Lung (tissue), 12 donors: ENCODE measurements around the gene GTPBP3. TPM values are rescaled to one million over a fixed set of nuclear protein-coding genes. Genes with fewer than 3 reads are reported as not detected.
A peak's percentile ranks its signal among the peaks of the same experiment; 100 is the strongest.

Experiments used
- ATAC-seq: fragments of 200-7000 bp; cut with Tn5 transposase; one replicate; pipeline ENCODE4 v1.9.1; 2020; ENCODE audit warnings: moderate number of reproducible peaks; ENCODE audit not compliant: insufficient read depth, low FRiP score
- DNase-seq, 3 donors: peaks; one replicate each; pipeline ENCODE4 v3.0.0-alpha.2; 2013 to 2017
- H3K27ac ChIP-seq, 2 donors: one replicate each; pipeline ENCODE4 v1.5.1; 2013; ENCODE audit warnings: mild to moderate bottlenecking in 2 of 2, moderate library complexity in 2 of 2, control low read depth in 1 of 2, inconsistent platforms in 1 of 2, low read depth in 1 of 2, low read length in 1 of 2
- H3K27me3 ChIP-seq, 3 donors: one replicate each; pipeline ENCODE4 v1.5.1; 2013; ENCODE audit warnings: low read length in 2 of 3; ENCODE audit not compliant: control insufficient read depth in 3 of 3, insufficient read depth in 3 of 3
- H3K36me3 ChIP-seq, 4 donors: one replicate each; pipeline ENCODE4 v1.5.1; 2013; ENCODE audit warnings: low read length in 4 of 4, mild to moderate bottlenecking in 1 of 4, moderate library complexity in 1 of 4; ENCODE audit not compliant: control insufficient read depth in 4 of 4, insufficient read depth in 4 of 4
- H3K4me1 ChIP-seq, 5 donors: one replicate each; pipeline ENCODE4 v1.5.1; 2013; ENCODE audit warnings: low read length in 5 of 5, mild to moderate bottlenecking in 2 of 5, moderate library complexity in 1 of 5; ENCODE audit not compliant: control insufficient read depth in 5 of 5, insufficient read depth in 5 of 5
- H3K4me3 ChIP-seq: one replicate; pipeline ENCODE4 v1.5.1; 2013; ENCODE audit warnings: mild to moderate bottlenecking, control low read depth, moderate library complexity
- H3K9ac ChIP-seq, 2 donors: one replicate each; pipeline ENCODE4 v1.5.1; 2013; ENCODE audit warnings: low read length in 2 of 2, control low read depth in 1 of 2; ENCODE audit not compliant: insufficient read depth in 1 of 2
- H3K9me3 ChIP-seq, 4 donors: one replicate each; pipeline ENCODE4 v1.5.1; 2013; ENCODE audit warnings: low read length in 3 of 4, mild to moderate bottlenecking in 1 of 4, moderate library complexity in 1 of 4; ENCODE audit not compliant: control insufficient read depth in 4 of 4, insufficient read depth in 3 of 4
- WGBS, 2 donors: extraction: QIAGEN DNeasy Blood & Tissue Kit; methylation state at CpG; one replicate each; pipeline ENCODE4 v1.1.7; 2013; 5-methylcytosine and 5-hydroxymethylcytosine counted together
- polyA plus RNA-seq, 2 donors: library from polyadenylated mRNA; stranded (reverse); fragments of 200-250 nt; gene quantifications; one replicate each; pipeline ENCODE4 v1.2.1, GENCODE V29; 2013
- total RNA-seq, 2 donors: library from RNA; depleted of rRNA in 1 of 2; stranded (reverse); fragments of >200 nt in 1 of 2; gene quantifications; one replicate each; pipeline ENCODE4 v1.2.1, GENCODE V29; 2014 to 2021
- TF ChIP-seq, protein P1 (sequence below): IDR thresholded peaks from 2 replicates; pipeline ENCODE4 v1.5.1; 2012; ENCODE audit warnings: mild to moderate bottlenecking; ENCODE audit errors: control extremely low read depth, extremely low read depth
- donor health status: control.
- donor health status: control.
- donor health status: Bipolar disorder and iron deficiency.
- donor health status: healthy.
- donor health status: DM: yes; HTN: yes; CAD: no.

GTPBP3 gene
- total and polyA plus RNA-seq, 4 donors, result 13.3 to 24.1 (median 18.2) TPM

GRCh38 chr19:17347877-17348276 is 10.5 kb downstream of the GTPBP3 start:
- Histone ChIP-seq H3K4me3 (no peak overlapping the region), H3K36me3 (no peaks in the 10 kb centered on the region), H3K4me1 (peaks cover 0 to 15% (median 6%) of the 10 kb centered on the region in 5 donors), H3K27me3 (peaks cover 0 to 4% (median 0%) of the 10 kb centered on the region in 3 donors), H3K9ac (no peak overlapping the region), H3K9me3 (no peaks in the 10 kb centered on the region), H3K27ac (peak overlapping the region; percentile 31 to 58)
- ATAC-seq (no peak), DNase-seq (no peak)
- TF ChIP-seq, protein P1, sequence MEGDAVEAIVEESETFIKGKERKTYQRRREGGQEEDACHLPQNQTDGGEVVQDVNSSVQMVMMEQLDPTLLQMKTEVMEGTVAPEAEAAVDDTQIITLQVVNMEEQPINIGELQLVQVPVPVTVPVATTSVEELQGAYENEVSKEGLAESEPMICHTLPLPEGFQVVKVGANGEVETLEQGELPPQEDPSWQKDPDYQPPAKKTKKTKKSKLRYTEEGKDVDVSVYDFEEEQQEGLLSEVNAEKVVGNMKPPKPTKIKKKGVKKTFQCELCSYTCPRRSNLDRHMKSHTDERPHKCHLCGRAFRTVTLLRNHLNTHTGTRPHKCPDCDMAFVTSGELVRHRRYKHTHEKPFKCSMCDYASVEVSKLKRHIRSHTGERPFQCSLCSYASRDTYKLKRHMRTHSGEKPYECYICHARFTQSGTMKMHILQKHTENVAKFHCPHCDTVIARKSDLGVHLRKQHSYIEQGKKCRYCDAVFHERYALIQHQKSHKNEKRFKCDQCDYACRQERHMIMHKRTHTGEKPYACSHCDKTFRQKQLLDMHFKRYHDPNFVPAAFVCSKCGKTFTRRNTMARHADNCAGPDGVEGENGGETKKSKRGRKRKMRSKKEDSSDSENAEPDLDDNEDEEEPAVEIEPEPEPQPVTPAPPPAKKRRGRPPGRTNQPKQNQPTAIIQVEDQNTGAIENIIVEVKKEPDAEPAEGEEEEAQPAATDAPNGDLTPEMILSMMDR, result no peak
- WGBS, 2 donors, result 61 to 69% methylated on average over 2 of the region's 2 CpGs

DNA sequence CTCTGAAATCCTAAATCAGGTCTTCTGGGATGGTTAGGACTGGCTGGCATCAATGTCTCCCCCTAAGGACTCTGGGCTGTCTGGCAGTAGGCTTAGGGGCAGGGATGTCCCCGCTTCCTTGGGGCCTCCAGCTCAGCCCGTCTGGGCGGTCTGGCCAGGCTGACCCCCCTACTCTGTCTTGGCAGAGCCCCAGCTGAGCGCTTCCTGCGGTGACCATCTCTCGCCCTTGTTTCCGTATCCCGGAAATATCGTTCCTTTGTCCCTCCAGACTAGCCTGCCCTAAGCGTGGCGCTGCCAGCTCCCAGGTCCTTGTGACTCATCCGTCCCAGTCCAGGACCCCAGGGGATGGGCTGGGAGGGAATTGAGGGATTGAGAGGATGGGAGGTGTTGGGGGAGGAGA is 11.3 kb downstream of the GTPBP3 start:
- TF ChIP-seq, protein P1, result no peak
- DNase-seq (peak; percentile 88 to 94 (median 89)), ATAC-seq (no peak)
- Histone ChIP-seq H3K9ac (peak overlapping the region in 1 of 2 donors; percentile 47), H3K4me1 (peaks cover 0 to 19% (median 6%) of the 10 kb centered on the region in 5 donors), H3K36me3 (no peaks in the 10 kb centered on the region), H3K4me3 (no peak overlapping the region), H3K27ac (peak overlapping the region in 1 of 2 donors; percentile 5), H3K9me3 (no peaks in the 10 kb centered on the region), H3K27me3 (peaks cover 0 to 4% (median 0%) of the 10 kb centered on the region in 3 donors)
- 5 to 7% methylated on average over 12 of the region's 12 CpGs for WGBS, 2 donors

GRCh38 chr19:17351815-17352435 is 14.6 kb downstream of the GTPBP3 start:
- TF ChIP-seq, protein P1, result no peak

More at GRCh38 chr19:17351815-17352435, 14.6 kb downstream of the GTPBP3 start:
- Histone ChIP-seq H3K4me3 (no peak overlapping the region), H3K4me1 (peaks cover 0 to 19% (median 4%) of the 10 kb centered on the region in 5 donors), H3K27me3 (peaks cover 0 to 4% (median 0%) of the 10 kb centered on the region in 3 donors), H3K27ac (peak overlapping the region in 1 of 2 donors; percentile 23), H3K9ac (no peak overlapping the region), H3K36me3 (no peaks in the 10 kb centered on the region), H3K9me3 (no peaks in the 10 kb centered on the region)
- WGBS, 2 donors, result 86 to 89% methylated on average over 45 of the region's 45 CpGs
- no peak for DNase-seq
- no peak for ATAC-seq
